Measurements from ENCODE around the gene DNAJB9.
A peak's percentile ranks its signal among the peaks of the same experiment; 100 is the strongest.
"Not testable (repeated sequence)": the region's sequence is repeated elsewhere in the genome, so short reads cannot be mapped to it uniquely, and the experiment has no call there.

DNAJB9 gene

GRCh38 chr7:108569381-108570145 lies at the start of gene DNAJB9, which contains the start of gene THAP5:
Gene DNAJB9, plus strand, starts transcription at chr7:108569874. Its CDS starts 1,853 bp downstream, at chr7:108571727.
Gene THAP5, minus strand, starts transcription at chr7:108569706. Its CDS starts 137 bp downstream, at chr7:108569569.
- DNase-seq (ENCODE audit: low read depth in 2 of 2, low spot score in 1 of 2), result peak; percentile 95 to 98

- no peak for DNase-seq (ENCODE audit: low read depth in 2 of 2, low spot score in 1 of 2)
Measured at GRCh38 chr7:108522780-108523179, 46.9 kb upstream of the DNAJB9 start.

DNA sequence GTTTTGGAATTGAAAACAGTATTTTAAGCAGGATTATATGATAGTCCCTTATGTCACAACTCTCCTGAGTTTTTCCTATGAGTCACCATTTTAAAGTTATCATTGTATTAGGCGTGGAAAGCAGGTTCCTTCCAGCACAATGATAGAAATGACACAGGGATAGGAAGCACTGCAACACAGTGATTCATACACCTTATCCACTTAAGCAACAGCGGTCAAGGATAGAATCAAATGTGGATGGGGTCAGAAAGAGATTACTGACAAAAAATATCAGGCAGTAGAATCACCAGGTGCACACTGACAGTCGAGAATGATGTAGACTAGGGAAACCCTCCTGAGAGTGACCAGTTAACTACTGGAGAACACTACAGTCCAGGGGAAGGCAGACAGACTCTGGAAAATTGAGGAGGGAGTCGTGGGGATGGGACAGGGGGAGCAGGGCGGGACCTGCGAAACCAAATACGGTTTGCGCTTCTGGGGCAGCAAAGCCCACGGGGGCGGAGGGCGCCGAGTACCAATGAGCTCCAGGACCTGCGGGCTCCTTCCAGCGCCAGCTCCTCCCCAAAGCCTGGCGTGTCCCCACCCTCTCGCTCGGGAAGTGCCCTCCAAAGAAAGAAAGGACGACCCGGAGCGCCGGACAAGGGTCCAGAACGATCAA lies 44.2 kb upstream of the DNAJB9 start:
- no peak for DNase-seq (ENCODE audit: low read depth in 2 of 2, low spot score in 1 of 2)

- peak; percentile 100 for DNase-seq (ENCODE audit: low read depth in 2 of 2, low spot score in 1 of 2)
Measured at GRCh38 chr7:108525985-108526767, 43.5 kb upstream of the DNAJB9 start, which contains the start of gene PNPLA8. Gene PNPLA8, minus strand, starts transcription at chr7:108526135. Its CDS starts 10,644 bp downstream, at chr7:108515491.

DNA sequence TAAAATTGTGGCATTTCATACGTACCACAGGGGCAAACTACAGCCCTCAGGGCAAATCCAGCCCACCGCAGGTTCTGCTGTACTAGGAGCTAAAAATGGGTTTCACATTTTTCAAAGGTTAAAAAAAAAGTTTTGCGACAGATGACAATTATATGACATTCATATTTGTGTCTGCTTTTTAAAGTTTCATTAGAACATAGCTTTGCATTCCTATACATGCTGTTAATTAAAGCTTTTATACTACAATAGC lies 43.0 kb upstream of the DNAJB9 start:
- DNase-seq (ENCODE audit: low read depth in 2 of 2, low spot score in 1 of 2), result no peak

DNA sequence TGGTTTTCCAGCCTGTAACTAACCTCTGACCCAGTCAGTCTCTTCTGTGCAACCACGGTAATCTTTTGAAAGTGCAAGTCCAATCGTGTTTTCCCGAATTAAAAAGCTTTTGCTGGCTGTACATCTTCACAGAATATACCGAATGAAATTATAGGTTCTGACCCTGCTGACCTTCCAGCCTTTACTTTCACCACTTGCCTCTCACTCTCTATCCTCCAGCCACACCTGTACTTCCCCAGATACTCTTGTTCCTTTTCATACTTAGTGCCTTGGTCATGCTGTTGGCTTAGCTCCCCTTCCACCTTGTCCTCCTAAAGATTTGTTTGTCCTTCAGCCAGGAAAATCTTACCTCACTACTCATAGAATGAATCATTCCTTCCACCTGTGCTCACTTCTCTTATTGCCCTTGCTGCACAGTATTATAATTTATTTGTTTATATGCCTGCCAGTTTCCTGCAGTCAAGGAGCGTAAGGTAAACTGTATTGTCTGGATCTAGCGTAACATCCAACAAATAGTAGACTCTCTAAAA lies 41.4 kb upstream of the DNAJB9 start:
- no peak for DNase-seq (ENCODE audit: low read depth in 2 of 2, low spot score in 1 of 2)

GRCh38 chr7:108529341-108529740 lies 40.3 kb upstream of the DNAJB9 start:
- DNase-seq (ENCODE audit: low read depth in 2 of 2, low spot score in 1 of 2), result no peak

DNA sequence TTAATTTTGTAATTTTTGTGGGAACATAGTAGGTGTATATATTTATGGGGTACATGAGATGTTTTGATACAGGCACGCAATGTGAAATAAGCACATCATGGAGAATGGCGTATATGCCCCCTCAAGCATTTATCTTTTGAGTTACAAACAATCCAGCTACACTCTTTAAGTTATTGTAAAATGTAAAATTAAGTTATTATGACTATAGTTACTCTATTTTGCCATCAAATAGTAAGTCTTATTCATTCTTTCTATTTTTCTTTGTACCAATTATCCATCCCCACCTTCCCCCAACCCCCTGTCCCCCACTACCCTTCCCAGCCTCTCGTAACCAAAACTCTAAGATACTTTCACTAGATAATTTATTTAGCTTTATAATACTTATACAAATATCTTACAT lies 36.0 kb upstream of the DNAJB9 start:
- DNase-seq (ENCODE audit: low read depth in 2 of 2, low spot score in 1 of 2), result no peak

DNA sequence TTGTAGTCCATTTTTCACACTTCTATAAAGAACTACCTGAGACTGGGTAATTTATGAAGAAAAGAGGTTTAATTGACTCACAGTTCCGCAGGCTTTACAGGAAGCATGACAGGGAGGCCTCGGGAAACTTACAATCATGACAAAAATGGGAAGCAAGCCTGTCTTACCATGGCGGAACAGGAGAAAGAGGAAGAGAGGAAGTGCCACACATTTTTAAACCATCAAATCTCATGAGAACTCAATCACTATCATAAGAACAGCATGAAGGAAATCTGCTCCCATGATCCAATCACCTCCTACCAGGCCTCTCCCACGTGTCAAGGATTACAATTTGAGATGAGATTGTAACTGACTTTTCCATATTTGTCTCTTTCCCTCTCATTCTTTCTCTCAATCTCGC lies 34.4 kb upstream of the DNAJB9 start:
- no peak for DNase-seq (ENCODE audit: low read depth in 2 of 2, low spot score in 1 of 2)

DNA sequence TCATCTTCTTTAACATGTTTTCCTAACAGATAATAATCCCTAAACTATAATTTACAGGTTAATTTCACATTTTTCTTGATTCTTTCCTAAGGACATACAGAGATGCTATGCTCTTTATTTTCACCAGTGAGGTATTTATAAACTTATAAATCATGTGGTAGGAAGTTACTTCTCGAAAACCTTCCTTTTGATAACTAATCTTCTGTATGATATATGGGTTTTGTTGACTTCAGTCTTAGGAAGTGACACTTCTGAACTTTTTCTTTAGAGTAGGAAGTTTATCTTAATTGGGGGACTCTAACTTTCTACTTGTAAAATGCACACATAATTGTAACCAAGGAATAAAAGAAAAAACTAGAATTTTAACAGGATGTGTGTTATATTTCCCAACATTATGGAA lies 33.9 kb upstream of the DNAJB9 start:
- DNase-seq (ENCODE audit: low read depth in 2 of 2, low spot score in 1 of 2), result no peak

DNA sequence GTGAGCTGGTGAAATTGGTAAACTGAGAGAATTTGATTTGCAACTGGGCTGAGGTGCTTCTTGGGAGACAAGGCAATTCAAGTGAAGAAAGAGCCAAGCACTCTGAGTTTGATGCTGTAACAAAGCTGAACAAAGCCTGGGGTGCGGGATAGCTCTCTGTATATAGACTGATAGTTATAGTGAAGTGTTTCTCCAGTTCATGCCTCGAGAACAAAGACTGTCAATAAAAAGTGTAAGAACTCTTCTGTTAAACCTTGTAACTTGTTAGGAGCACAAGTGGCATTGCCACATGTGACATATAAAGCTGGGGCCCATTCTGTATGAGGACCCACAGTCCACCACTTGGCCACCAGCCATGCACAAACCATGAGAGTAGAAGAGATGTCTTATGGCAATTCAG lies 32.4 kb upstream of the DNAJB9 start:
- no peak for DNase-seq (ENCODE audit: low read depth in 2 of 2, low spot score in 1 of 2)

GRCh38 chr7:108538236-108538635 lies 31.4 kb upstream of the DNAJB9 start:
- DNase-seq (ENCODE audit: low read depth in 2 of 2, low spot score in 1 of 2), result not testable (repeated sequence)

- DNase-seq (ENCODE audit: low read depth in 2 of 2, low spot score in 1 of 2), result not testable (repeated sequence)
Measured at GRCh38 chr7:108538685-108539084, 31.0 kb upstream of the DNAJB9 start.

DNA sequence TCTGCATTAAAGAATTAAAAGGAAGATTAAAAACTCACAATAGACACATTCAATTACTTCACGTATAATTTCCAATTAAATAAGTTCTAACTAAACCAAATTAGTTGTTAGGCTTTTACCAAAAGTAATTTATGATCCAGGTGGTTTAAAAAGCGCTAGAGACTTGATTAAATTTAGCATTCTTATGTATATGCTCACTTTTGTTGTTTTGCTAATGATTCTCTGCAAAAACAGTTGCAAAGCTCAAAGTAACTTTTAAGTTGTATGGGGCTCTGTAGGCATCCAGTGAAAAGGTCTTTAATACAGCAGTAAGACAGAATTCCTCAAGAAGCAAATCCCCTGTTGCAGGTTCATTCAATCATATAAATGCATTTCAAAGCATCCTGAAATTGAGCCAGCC lies 28.2 kb upstream of the DNAJB9 start:
- DNase-seq (ENCODE audit: low read depth in 2 of 2, low spot score in 1 of 2), result no peak

- DNase-seq (ENCODE audit: low read depth in 2 of 2, low spot score in 1 of 2), result not testable (repeated sequence)
Measured at GRCh38 chr7:108548141-108548896, 21.4 kb upstream of the DNAJB9 start.

DNA sequence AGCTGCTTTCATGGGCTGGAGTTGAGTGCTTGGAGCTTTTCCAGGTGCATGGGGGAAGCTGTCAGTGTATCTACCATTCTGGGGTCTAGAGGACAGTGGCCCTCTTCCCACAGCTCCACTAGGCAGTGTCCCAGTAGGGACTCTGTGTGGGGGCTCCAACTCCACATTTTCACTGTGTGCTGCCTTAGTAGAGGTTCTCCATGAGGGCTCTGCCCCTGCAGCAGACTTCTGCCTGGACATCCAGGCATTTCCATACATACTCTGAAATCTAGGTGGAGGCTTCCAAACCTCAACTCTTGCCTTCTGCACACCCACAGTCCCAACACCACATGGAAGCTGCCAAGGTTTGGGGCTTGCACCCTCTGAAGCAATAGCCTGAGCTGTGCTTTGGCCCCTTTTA lies 13.0 kb upstream of the DNAJB9 start:
- DNase-seq (ENCODE audit: low read depth in 2 of 2, low spot score in 1 of 2), result not testable (repeated sequence)

GRCh38 chr7:108557191-108557590 lies 12.5 kb upstream of the DNAJB9 start:
- DNase-seq (ENCODE audit: low read depth in 2 of 2, low spot score in 1 of 2), result no peak

DNA sequence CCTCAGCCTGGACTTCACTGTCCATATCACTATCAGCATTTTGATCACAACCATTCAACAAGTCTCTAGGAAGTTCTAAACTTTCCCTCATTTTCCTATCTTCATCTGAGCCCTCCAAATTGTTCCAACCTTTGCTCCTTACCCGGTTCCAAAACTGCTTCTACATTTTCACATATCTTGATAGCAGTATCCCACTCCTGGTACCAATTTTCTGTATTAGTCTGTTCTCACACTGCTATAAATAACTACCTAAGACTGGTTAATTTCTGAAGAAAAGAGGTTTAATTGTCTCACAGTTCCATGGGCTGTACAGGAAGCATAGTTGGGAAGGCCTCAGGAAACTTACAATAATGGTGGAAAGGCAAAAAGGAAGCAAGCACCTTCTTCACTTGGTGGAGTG lies 12.1 kb upstream of the DNAJB9 start:
- no peak for DNase-seq (ENCODE audit: low read depth in 2 of 2, low spot score in 1 of 2)

DNA sequence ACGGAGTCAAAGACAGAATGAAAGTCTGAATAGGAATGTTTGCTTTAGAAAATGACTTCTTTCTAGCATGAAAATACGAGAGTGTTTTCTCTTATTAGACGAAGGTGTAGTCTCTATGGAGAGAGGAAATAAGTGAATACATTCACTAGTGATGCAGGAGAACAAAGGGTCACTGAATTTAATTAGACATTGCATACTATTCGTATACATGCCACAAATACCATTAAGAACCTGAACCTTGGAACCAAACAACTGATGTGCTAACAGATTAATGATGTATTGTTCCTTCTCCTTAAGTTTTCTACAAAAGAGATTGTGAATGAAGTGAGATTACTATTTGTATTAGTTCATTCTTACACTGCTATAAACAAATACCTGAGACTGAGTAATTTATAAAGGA lies 10.4 kb upstream of the DNAJB9 start:
- no peak for DNase-seq (ENCODE audit: low read depth in 2 of 2, low spot score in 1 of 2)

- no peak for DNase-seq (ENCODE audit: low read depth in 2 of 2, low spot score in 1 of 2)
Measured at GRCh38 chr7:108561047-108561619, 8.5 kb upstream of the DNAJB9 start.

DNA sequence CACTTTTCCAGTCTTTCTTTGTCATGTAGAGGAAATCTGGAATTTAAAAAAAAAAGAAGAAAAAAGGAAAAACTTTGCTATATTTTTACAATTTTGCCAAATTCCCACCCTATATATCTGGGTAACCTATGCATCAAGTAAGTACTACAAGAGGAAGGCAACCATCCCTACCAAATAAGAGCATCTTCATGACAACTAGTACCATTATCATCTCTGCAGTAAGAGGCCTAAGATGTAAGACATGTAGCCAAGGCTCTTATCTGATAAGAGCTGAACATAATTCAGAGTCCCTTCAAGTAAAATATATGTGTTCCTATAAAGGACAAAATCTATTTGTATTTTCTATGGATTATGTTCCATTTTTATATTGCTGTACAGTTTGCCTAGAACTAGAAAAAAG lies 3.7 kb upstream of the DNAJB9 start:
- no peak for DNase-seq (ENCODE audit: low read depth in 2 of 2, low spot score in 1 of 2)
